K562 (cell line): ENCODE data around the gene ISG20L2. TPM values are rescaled to one million over a fixed set of nuclear protein-coding genes. Genes with fewer than 3 reads are reported as not detected.

ENCODE experiments used
- FOXJ3 ChIP-seq: sonication (generic); formaldehyde crosslinking; IDR thresholded peaks from 2 replicates; pipeline ENCODE4 v1.4.0; 2020; ENCODE audit warnings: mild to moderate bottlenecking, missing genetic modification reagents
- FOXP1 ChIP-seq: sonication (generic); formaldehyde crosslinking; IDR thresholded peaks from 2 replicates; pipeline ENCODE4 v1.8.0; 2022; ENCODE audit warnings: mild to moderate bottlenecking, missing genetic modification reagents
- GTF2E2 ChIP-seq: fragments of 200-800 bp; sonication (Bioruptor generic); IDR thresholded peaks from 2 replicates; pipeline ENCODE4 v1.6.1; 2016; ENCODE audit warnings: missing genetic modification characterization, missing compliant biosample characterization
- POLR2A ChIP-seq: fragments of 450-650 bp; conservative IDR thresholded peaks from 2 replicates; pipeline ENCODE4 v1.6.1; 2016
- PPARD ChIP-seq: fragments of 250-450 bp; sonication (Bioruptor Pico); IDR thresholded peaks from 2 replicates; pipeline ENCODE4 v1.8.0; 2022; ENCODE audit warnings: inconsistent platforms, mild to moderate bottlenecking, moderate library complexity
- RFX1 ChIP-seq: fragments of 450-650 bp; IDR thresholded peaks from 2 replicates; pipeline ENCODE4 v1.6.1; 2016; ENCODE audit warnings: mild to moderate bottlenecking, moderate library complexity
- USF1 ChIP-seq: sonication (generic); formaldehyde crosslinking; IDR thresholded peaks from 2 replicates; pipeline ENCODE4 v1.9.0; 2022; ENCODE audit warnings: mild to moderate bottlenecking, missing genetic modification reagents
- polyA plus RNA-seq, 8 experiments: library from polyadenylated mRNA; depleted of rRNA in 4 of 8; stranded (reverse) in 5 of 8; unstranded in 3 of 8; fragments of >200 nt; fragmentation: Nextera tagmentation in 2 of 8; fragmentation: Illumina TruSeq in 1 of 8; extraction: Ambion mirVana in 2 of 8; extraction: Trizol in 1 of 8; gene quantifications; 2 replicates each; pipeline versions ENCODE4 v1.2.1 to v1.2.3, GENCODE V29; 2011 to 2014; ENCODE audit warnings: inconsistent platforms in 1 of 8, missing spikeins in 1 of 8
- total RNA-seq, 7 experiments: library from RNA; depleted of rRNA in 6 of 7; stranded (reverse); fragments of >200 nt in 6 of 7; fragmentation: Illumina TruSeq in 2 of 7; extraction: Trizol in 2 of 7; gene quantifications; 2 replicates each; pipeline versions ENCODE4 v1.2.1 to v1.2.3, GENCODE V29; 2011 to 2021; ENCODE audit warnings: low replicate concordance in 1 of 7
- TF ChIP-seq, protein P1 (sequence below): fragments of 150-350 bp; IDR thresholded peaks from 2 replicates; pipeline ENCODE4 v1.6.1; 2014; ENCODE audit warnings: low read depth, mild to moderate bottlenecking, low read length, borderline replicate concordance
- TF ChIP-seq, protein P2 (sequence below): fragments of 450-650 bp; formaldehyde crosslinking; conservative IDR thresholded peaks from 2 replicates; pipeline ENCODE4 v1.4.0; 2022; ENCODE audit warnings: mild to moderate bottlenecking, missing genetic modification characterization
- TF ChIP-seq, protein P3 (sequence below): IDR thresholded peaks from 2 replicates; pipeline ENCODE4 v1.6.1; 2011; ENCODE audit warnings: borderline replicate concordance, low read depth, mild to moderate bottlenecking, moderate library complexity, low read length; ENCODE audit not compliant: insufficient read depth, poor library complexity, severe bottlenecking

The ISG20L2 gene
- total and polyA plus RNA-seq, 9 of the 15 experiments (the other 6 are each of a cell fraction or from before 2014, with no cell fraction given): 21.3 to 130 (median 50.3) TPM

GRCh38 chr1:156755527-156755950 lies 27.0 kb upstream of the ISG20L2 start (continued):
- TF ChIP-seq USF1 (CRISPR knock-in tag) (no peak), PPARD (no peak), RFX1 (no peak), FOXJ3 (no peak), FOXP1 (CRISPR knock-in tag) (no peak), GTF2E2 (tag) (no peak), POLR2A (no peak)
- TF ChIP-seq, protein P1, sequence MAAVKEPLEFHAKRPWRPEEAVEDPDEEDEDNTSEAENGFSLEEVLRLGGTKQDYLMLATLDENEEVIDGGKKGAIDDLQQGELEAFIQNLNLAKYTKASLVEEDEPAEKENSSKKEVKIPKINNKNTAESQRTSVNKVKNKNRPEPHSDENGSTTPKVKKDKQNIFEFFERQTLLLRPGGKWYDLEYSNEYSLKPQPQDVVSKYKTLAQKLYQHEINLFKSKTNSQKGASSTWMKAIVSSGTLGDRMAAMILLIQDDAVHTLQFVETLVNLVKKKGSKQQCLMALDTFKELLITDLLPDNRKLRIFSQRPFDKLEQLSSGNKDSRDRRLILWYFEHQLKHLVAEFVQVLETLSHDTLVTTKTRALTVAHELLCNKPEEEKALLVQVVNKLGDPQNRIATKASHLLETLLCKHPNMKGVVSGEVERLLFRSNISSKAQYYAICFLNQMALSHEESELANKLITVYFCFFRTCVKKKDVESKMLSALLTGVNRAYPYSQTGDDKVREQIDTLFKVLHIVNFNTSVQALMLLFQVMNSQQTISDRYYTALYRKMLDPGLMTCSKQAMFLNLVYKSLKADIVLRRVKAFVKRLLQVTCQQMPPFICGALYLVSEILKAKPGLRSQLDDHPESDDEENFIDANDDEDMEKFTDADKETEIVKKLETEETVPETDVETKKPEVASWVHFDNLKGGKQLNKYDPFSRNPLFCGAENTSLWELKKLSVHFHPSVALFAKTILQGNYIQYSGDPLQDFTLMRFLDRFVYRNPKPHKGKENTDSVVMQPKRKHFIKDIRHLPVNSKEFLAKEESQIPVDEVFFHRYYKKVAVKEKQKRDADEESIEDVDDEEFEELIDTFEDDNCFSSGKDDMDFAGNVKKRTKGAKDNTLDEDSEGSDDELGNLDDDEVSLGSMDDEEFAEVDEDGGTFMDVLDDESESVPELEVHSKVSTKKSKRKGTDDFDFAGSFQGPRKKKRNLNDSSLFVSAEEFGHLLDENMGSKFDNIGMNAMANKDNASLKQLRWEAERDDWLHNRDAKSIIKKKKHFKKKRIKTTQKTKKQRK: no peak
- TF ChIP-seq, protein P2, sequence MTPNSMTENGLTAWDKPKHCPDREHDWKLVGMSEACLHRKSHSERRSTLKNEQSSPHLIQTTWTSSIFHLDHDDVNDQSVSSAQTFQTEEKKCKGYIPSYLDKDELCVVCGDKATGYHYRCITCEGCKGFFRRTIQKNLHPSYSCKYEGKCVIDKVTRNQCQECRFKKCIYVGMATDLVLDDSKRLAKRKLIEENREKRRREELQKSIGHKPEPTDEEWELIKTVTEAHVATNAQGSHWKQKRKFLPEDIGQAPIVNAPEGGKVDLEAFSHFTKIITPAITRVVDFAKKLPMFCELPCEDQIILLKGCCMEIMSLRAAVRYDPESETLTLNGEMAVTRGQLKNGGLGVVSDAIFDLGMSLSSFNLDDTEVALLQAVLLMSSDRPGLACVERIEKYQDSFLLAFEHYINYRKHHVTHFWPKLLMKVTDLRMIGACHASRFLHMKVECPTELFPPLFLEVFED: peak; percentile 28; the same call in 1 of the 2 replicates
- TF ChIP-seq, protein P3, sequence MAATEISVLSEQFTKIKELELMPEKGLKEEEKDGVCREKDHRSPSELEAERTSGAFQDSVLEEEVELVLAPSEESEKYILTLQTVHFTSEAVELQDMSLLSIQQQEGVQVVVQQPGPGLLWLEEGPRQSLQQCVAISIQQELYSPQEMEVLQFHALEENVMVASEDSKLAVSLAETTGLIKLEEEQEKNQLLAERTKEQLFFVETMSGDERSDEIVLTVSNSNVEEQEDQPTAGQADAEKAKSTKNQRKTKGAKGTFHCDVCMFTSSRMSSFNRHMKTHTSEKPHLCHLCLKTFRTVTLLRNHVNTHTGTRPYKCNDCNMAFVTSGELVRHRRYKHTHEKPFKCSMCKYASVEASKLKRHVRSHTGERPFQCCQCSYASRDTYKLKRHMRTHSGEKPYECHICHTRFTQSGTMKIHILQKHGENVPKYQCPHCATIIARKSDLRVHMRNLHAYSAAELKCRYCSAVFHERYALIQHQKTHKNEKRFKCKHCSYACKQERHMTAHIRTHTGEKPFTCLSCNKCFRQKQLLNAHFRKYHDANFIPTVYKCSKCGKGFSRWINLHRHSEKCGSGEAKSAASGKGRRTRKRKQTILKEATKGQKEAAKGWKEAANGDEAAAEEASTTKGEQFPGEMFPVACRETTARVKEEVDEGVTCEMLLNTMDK: no peak
